HCT116 (cell line): ENCODE data around the gene CAPZA3. TPM values are rescaled to one million over a fixed set of nuclear protein-coding genes. Genes with fewer than 3 reads are reported as not detected.

ENCODE experiments used
- ATAC-seq: fragments of 200-7000 bp; cut with Tn5 transposase; 2 replicates; pipeline ENCODE4 v1.9.1; 2020; ENCODE audit warnings: mild to moderate bottlenecking, moderate library complexity
- BruUV-seq: library from RNA; stranded (reverse); fragments of 400-500 nt; replicated peaks from 2 replicates; lab custom pipeline; 2021; lab: Mats Ljungman, UMichigan
- CTCF ChIA-PET: fragments of 300-600 bp; sonication (Branson Sonifier 250); formaldehyde crosslinking; loops from one replicate; lab custom pipeline; 2021; ENCODE audit warnings: antibody characterized with exemption; lab: Charles Lee
- POLR2A ChIA-PET: fragments of 300-600, 350-600 bp; sonication (Branson Sonifier 250); formaldehyde crosslinking; loops from one replicate; lab custom pipeline; 2021; ENCODE audit warnings: antibody characterized with exemption; lab: Charles Lee
- RAD21 ChIA-PET, 2 experiments: fragments of 300-600 bp; sonication (Branson Sonifier 250); formaldehyde crosslinking; loops; one replicate each; lab custom pipeline; 2023; ENCODE audit warnings: low total read pairs in 2 of 2; ENCODE audit not compliant: uncharacterized antibody in 2 of 2, unreplicated experiment in 2 of 2, low non-redundant PET in 1 of 2; lab: Charles Lee
- DNase-seq: peaks from one replicate; pipeline ENCODE4 v3.0.0-alpha.2; 2010; ENCODE audit warnings: low read depth, low spot score
- H2AFZ ChIP-seq: fragments of 200-600 bp; shearing (Covaris generic), sonication (generic); 2 replicates; pipeline ENCODE4 v1.6.1; 2017; ENCODE audit warnings: low read depth, mixed run types, mixed read lengths, antibody characterized with exemption, low read length; ENCODE audit not compliant: poor library complexity, severe bottlenecking
- H3K27ac ChIP-seq: 2 replicates; pipeline ENCODE4 v1.5.1; 2012; ENCODE audit warnings: low read depth, low read length
- H3K27me3 ChIP-seq: fragments of 200-600 bp; sonication (generic); 2 replicates; pipeline ENCODE4 v1.6.1; 2016; ENCODE audit warnings: mixed run types, low read length, mixed read lengths; ENCODE audit not compliant: insufficient read depth
- H3K36me3 ChIP-seq, 2 experiments: fragments of 200-500 bp in 1 of 2; fragments of 200-600 bp in 1 of 2; sonication (Bioruptor generic) in 1 of 2; sonication (generic) in 1 of 2; 2 replicates each; pipeline versions ENCODE4 v1.5.1 to v1.6.1; 2014 to 2016; ENCODE audit warnings: low read length in 2 of 2, inconsistent platforms in 1 of 2, mixed read lengths in 1 of 2, mixed run types in 1 of 2; ENCODE audit not compliant: insufficient read depth in 2 of 2, control insufficient read depth in 1 of 2
- H3K4me1 ChIP-seq, 2 experiments: fragments of 200-600 bp in 1 of 2; sonication (generic) in 1 of 2; 2 replicates each; pipeline versions ENCODE4 v1.5.1 to v1.6.1; 2012 to 2017; ENCODE audit warnings: low read length in 2 of 2, inconsistent platforms in 1 of 2, mild to moderate bottlenecking in 1 of 2, mixed read lengths in 1 of 2, mixed run types in 1 of 2, moderate library complexity in 1 of 2; ENCODE audit not compliant: insufficient read depth in 2 of 2, control insufficient read depth in 1 of 2
- H3K4me2 ChIP-seq: fragments of 200-600 bp; sonication (generic); 2 replicates; pipeline ENCODE4 v1.6.1; 2017; ENCODE audit warnings: mixed run types, low read length, mixed read lengths
- H3K4me3 ChIP-seq, 2 experiments: fragments of 200-600 bp in 1 of 2; sonication (generic) in 1 of 2; replicated peaks in 1 of 2; 2 replicates each; pipeline ENCODE4 v1.5.1; 2011 to 2016; ENCODE audit warnings: low read length in 2 of 2, control low read depth in 1 of 2, low read depth in 1 of 2, mild to moderate bottlenecking in 1 of 2, mixed read lengths in 1 of 2, mixed run types in 1 of 2
- H3K79me2 ChIP-seq: fragments of 200-600 bp; sonication (generic); 2 replicates; pipeline ENCODE4 v1.6.1; 2017; ENCODE audit warnings: mild to moderate bottlenecking, mixed run types, low read length, moderate library complexity, mixed read lengths; ENCODE audit not compliant: insufficient read depth
- H3K9ac ChIP-seq: fragments of 200-600 bp; sonication (generic); 2 replicates; pipeline ENCODE4 v1.6.1; 2016; ENCODE audit warnings: low read length, mixed read lengths
- H3K9me2 ChIP-seq: fragments of 200-600 bp; sonication (generic), shearing (Covaris generic); 2 replicates; pipeline ENCODE4 v1.6.1; 2017; ENCODE audit warnings: mixed run types, mild to moderate bottlenecking, moderate library complexity; ENCODE audit not compliant: insufficient read depth
- H3K9me3 ChIP-seq, 2 experiments: fragments of 200-500 bp in 1 of 2; fragments of 200-600 bp in 1 of 2; sonication (Bioruptor generic) in 1 of 2; sonication (generic) in 1 of 2; 2 replicates each; pipeline ENCODE4 v1.6.1; 2014 to 2017; ENCODE audit warnings: low read length in 2 of 2, mixed read lengths in 2 of 2, inconsistent platforms in 1 of 2, low read depth in 1 of 2, mild to moderate bottlenecking in 1 of 2, mixed run types in 1 of 2, moderate library complexity in 1 of 2; ENCODE audit not compliant: control insufficient read depth in 1 of 2, insufficient read depth in 1 of 2
- H4K20me1 ChIP-seq: fragments of 200-600 bp; sonication (generic), shearing (Covaris generic); 2 replicates; pipeline ENCODE4 v1.6.1; 2017; ENCODE audit warnings: mixed run types, mild to moderate bottlenecking, moderate library complexity; ENCODE audit not compliant: insufficient read depth
- ATF3 ChIP-seq: IDR thresholded peaks from 2 replicates; pipeline ENCODE4 v1.6.1; 2012
- CBX3 ChIP-seq: IDR thresholded peaks from 2 replicates; pipeline ENCODE4 v1.6.1; 2012; ENCODE audit warnings: low read depth
- EGR1 ChIP-seq: IDR thresholded peaks from 2 replicates; pipeline ENCODE4 v1.6.1; 2012; ENCODE audit warnings: low read depth
- ELF1 ChIP-seq: IDR thresholded peaks from 2 replicates; pipeline ENCODE4 v1.6.1; 2012; ENCODE audit warnings: low read depth, borderline replicate concordance
- EZH2 ChIP-seq: fragments of 200-600 bp; sonication (generic); IDR thresholded peaks from 2 replicates; pipeline ENCODE4 v1.6.1; 2017; ENCODE audit warnings: antibody characterized with exemption, mixed run types
- EZH2phosphoT487 ChIP-seq: fragments of 200-600 bp; IDR thresholded peaks from 2 replicates; pipeline ENCODE4 v1.6.1; 2018; ENCODE audit warnings: antibody characterized with exemption, borderline replicate concordance
- FOSL1 ChIP-seq: IDR thresholded peaks from 2 replicates; pipeline ENCODE4 v1.6.1; 2012; ENCODE audit warnings: low read depth
- JUND ChIP-seq: IDR thresholded peaks from 2 replicates; pipeline ENCODE4 v1.6.1; 2012
- MAX ChIP-seq: IDR thresholded peaks from 2 replicates; pipeline ENCODE4 v1.6.1; 2012
- RAD21 ChIP-seq: IDR thresholded peaks from 2 replicates; pipeline ENCODE4 v1.6.1; 2012; ENCODE audit warnings: low read depth, mild to moderate bottlenecking
- REST ChIP-seq: IDR thresholded peaks from 2 replicates; pipeline ENCODE4 v1.6.1; 2012; ENCODE audit warnings: low read depth
- SIN3A ChIP-seq: IDR thresholded peaks from 2 replicates; pipeline ENCODE4 v1.6.1; 2012; ENCODE audit warnings: low read depth
- SP1 ChIP-seq: IDR thresholded peaks from 2 replicates; pipeline ENCODE4 v1.6.1; 2012; ENCODE audit warnings: low read depth
- TCF7L2 ChIP-seq: IDR thresholded peaks from 2 replicates; pipeline ENCODE4 v1.7.0; 2011; ENCODE audit warnings: borderline replicate concordance, inconsistent platforms; ENCODE audit not compliant: insufficient read depth, insufficient read length; ENCODE audit errors: extremely low read depth
- ZBTB33 ChIP-seq: IDR thresholded peaks from 2 replicates; pipeline ENCODE4 v1.6.1; 2011; ENCODE audit warnings: mild to moderate bottlenecking, low read length, moderate library complexity; ENCODE audit not compliant: insufficient replicate concordance; ENCODE audit errors: extremely low read depth
- intact Hi-C: fragments of 100-400 bp; cut with micrococcal nuclease; formaldehyde crosslinking; loops from 2 replicates; pipeline ENCODE4 v1.10.0; 2022
- total RNA-seq: library from RNA; stranded (reverse); gene quantifications from one replicate; pipeline ENCODE4 v1.2.1, GENCODE V29; 2021; ENCODE audit not compliant: unreplicated experiment

The CAPZA3 gene
- total RNA-seq, 1 experiment from 2014 or later = not detected

GRCh38 chr12:18749386-18749957, 11.6 kb downstream of the CAPZA3 start:
- Histone ChIP-seq H4K20me1 (no peaks in the 10 kb centered on the region), H3K27me3 (no peaks in the 10 kb centered on the region), H3K9me2 (no peaks in the 10 kb centered on the region), H3K4me2 (no peak overlapping the region), H3K27ac (no peak overlapping the region), H3K9me3 (no peaks in the 10 kb centered on the region), H3K9ac (no peak overlapping the region), H3K4me1 (no peaks in the 10 kb centered on the region), H3K36me3 (no peaks in the 10 kb centered on the region), H3K79me2 (no peaks in the 10 kb centered on the region), H2AFZ (no peak overlapping the region), H3K4me3 (no peak overlapping the region)
- no TSS peak for BruUV-seq
- no peak for TF ChIP-seq JUND
- ChIA-PET POLR2A (no interaction called here), RAD21 (no interaction called here), CTCF (no interaction called here)
- intact Hi-C loops = no loop called here
- no peak for ATAC-seq
- DNase-seq = no peak

GRCh38 chr12:18750085-18750484, 12.2 kb downstream of the CAPZA3 start:
- ChIA-PET POLR2A (no interaction called here), RAD21 (no interaction called here), CTCF (no interaction called here)
- no peaks in the 10 kb centered on the region for H4K20me1 ChIP-seq
- no peak overlapping the region for H3K27ac ChIP-seq
- no peak overlapping the region for H3K9ac ChIP-seq
- DNase-seq = no peak
- H3K27me3 ChIP-seq = no peaks in the 10 kb centered on the region
- no peak overlapping the region for H3K4me2 ChIP-seq
- H3K9me3 ChIP-seq = no peaks in the 10 kb centered on the region
- no peaks in the 10 kb centered on the region for H3K79me2 ChIP-seq
- intact Hi-C loops = no loop called here
- no TSS peak for BruUV-seq
- no peaks in the 10 kb centered on the region for H3K4me1 ChIP-seq
- ATAC-seq = no peak
- H3K4me3 ChIP-seq = no peak overlapping the region
- no peaks in the 10 kb centered on the region for H3K9me2 ChIP-seq
- no peaks in the 10 kb centered on the region for H3K36me3 ChIP-seq
- no peak overlapping the region for H2AFZ ChIP-seq
- TF ChIP-seq TCF7L2 = no peak
- no peak for TF ChIP-seq EGR1
- no peak for TF ChIP-seq ATF3
- TF ChIP-seq MAX = no peak
- no peak for TF ChIP-seq SP1
- TF ChIP-seq REST = no peak
- no peak for TF ChIP-seq ELF1
- no peak for TF ChIP-seq ZBTB33
- no peak for TF ChIP-seq CBX3
- TF ChIP-seq EZH2 = no peak
- no peak for TF ChIP-seq FOSL1
- no peak for TF ChIP-seq EZH2phosphoT487
- no peak for TF ChIP-seq RAD21
- no peak for TF ChIP-seq JUND
- no peak for TF ChIP-seq SIN3A
